Measurements from ENCODE around the gene ADSS1. TPM values are rescaled to one million over a fixed set of nuclear protein-coding genes. Genes with fewer than 3 reads are reported as not detected.

The ADSS1 gene
- total and polyA plus RNA-seq, 4 donors = 1.8 to 18.8 (median 12.2) TPM

- 89% methylated on average over 11 of the region's 11 CpGs for WGBS
- no peak for DNase-seq (ENCODE audit: low spot score)
- no peak overlapping the region for H3K27ac ChIP-seq (ENCODE audit: low read depth in 1 of 2, low read length in 2 of 2)
- H3K4me1 ChIP-seq (ENCODE audit: control insufficient read depth in 4 of 4, insufficient read depth in 4 of 4, low read length in 3 of 4) = peaks cover 3 to 15% (median 6%) of the 10 kb centered on the region in 4 donors
- no peak overlapping the region for H3K4me3 ChIP-seq (ENCODE audit: low read depth in 1 of 3, low read length in 3 of 3)
- H3K9me3 ChIP-seq (ENCODE audit: control insufficient read depth in 4 of 4, low read length in 3 of 4) = no peaks in the 10 kb centered on the region
- TF ChIP-seq FOXA1 (IDR thresholded peaks at IDR 0.05) (no peak), SP1 (IDR thresholded peaks at IDR 0.05) (no peak), NR2F2 (IDR thresholded peaks at IDR 0.05) (no peak), RXRA (IDR thresholded peaks at IDR 0.05) (no peak), FOXA2 (IDR thresholded peaks at IDR 0.05) (no peak)
- H3K36me3 ChIP-seq (ENCODE audit: control insufficient read depth in 4 of 4, insufficient read depth in 3 of 4, low read depth in 1 of 4, low read length in 3 of 4) = peaks cover 6 to 27% (median 15%) of the 10 kb centered on the region in 4 donors
- no peak overlapping the region for H3K9ac ChIP-seq (ENCODE audit: low read depth in 1 of 2, low read length in 2 of 2)
- H3K27me3 ChIP-seq (ENCODE audit: control insufficient read depth in 4 of 4, insufficient read depth in 4 of 4, low read length in 3 of 4) = no peaks in the 10 kb centered on the region
Observed at GRCh38 chr14:104718871-104719270, 5.2 kb upstream of the ADSS1 start.

GRCh38 chr14:104719343-104719742 is 4.7 kb upstream of the ADSS1 start:
- Histone ChIP-seq H3K36me3 (ENCODE audit: control insufficient read depth in 4 of 4, insufficient read depth in 3 of 4, low read depth in 1 of 4, low read length in 3 of 4) (peaks cover 4 to 23% (median 14%) of the 10 kb centered on the region in 4 donors), H3K27ac (ENCODE audit: low read depth in 1 of 2, low read length in 2 of 2) (no peak overlapping the region), H3K4me3 (ENCODE audit: low read depth in 1 of 3, low read length in 3 of 3) (no peak overlapping the region), H3K4me1 (ENCODE audit: control insufficient read depth in 4 of 4, insufficient read depth in 4 of 4, low read length in 3 of 4) (peaks cover 3 to 16% (median 6%) of the 10 kb centered on the region in 4 donors), H3K9me3 (ENCODE audit: control insufficient read depth in 4 of 4, low read length in 3 of 4) (no peaks in the 10 kb centered on the region), H3K9ac (ENCODE audit: low read depth in 1 of 2, low read length in 2 of 2) (no peak overlapping the region), H3K27me3 (ENCODE audit: control insufficient read depth in 4 of 4, insufficient read depth in 4 of 4, low read length in 3 of 4) (no peaks in the 10 kb centered on the region)
- no peak for DNase-seq (ENCODE audit: low spot score)
- TF ChIP-seq NR2F2 (IDR thresholded peaks at IDR 0.05) (no peak), RXRA (IDR thresholded peaks at IDR 0.05) (no peak), TAF1 (conservative IDR thresholded peaks at IDR 0.05) (no peak), MAX (IDR thresholded peaks at IDR 0.05) (no peak), CTCF (IDR thresholded peaks at IDR 0.05; ENCODE audit: low read depth, low read length, missing input control) (no peak), EGR1 (IDR thresholded peaks at IDR 0.05; ENCODE audit: low read depth in 2 of 2) (no peak), REST (IDR thresholded peaks at IDR 0.05) (no peak), HNF4A (conservative IDR thresholded peaks at IDR 0.05) (no peak), HNF4G (IDR thresholded peaks at IDR 0.05) (no peak)
- 90% methylated on average over 15 of the region's 15 CpGs for WGBS
